OCI-LY1 (cell line): ENCODE measurements around the gene RUNX1.

Experiments used
- EZH2 ChIP-seq: fragments of 200-600 bp; sonication (generic), shearing (Covaris generic); IDR thresholded peaks from 2 replicates; pipeline ENCODE4 v1.8.0; 2017; ENCODE audit warnings: borderline replicate concordance, mixed run types, mild to moderate bottlenecking, antibody characterized with exemption, low read length, moderate library complexity, mixed read lengths
- TF ChIP-seq, protein P1 (sequence below): fragments of 200-600 bp; sonication (generic), shearing (Covaris generic); IDR thresholded peaks from 2 replicates; pipeline ENCODE4 v1.5.1; 2017; ENCODE audit warnings: mild to moderate bottlenecking, antibody characterized with exemption, low read length, moderate library complexity, mixed read lengths

DNA sequence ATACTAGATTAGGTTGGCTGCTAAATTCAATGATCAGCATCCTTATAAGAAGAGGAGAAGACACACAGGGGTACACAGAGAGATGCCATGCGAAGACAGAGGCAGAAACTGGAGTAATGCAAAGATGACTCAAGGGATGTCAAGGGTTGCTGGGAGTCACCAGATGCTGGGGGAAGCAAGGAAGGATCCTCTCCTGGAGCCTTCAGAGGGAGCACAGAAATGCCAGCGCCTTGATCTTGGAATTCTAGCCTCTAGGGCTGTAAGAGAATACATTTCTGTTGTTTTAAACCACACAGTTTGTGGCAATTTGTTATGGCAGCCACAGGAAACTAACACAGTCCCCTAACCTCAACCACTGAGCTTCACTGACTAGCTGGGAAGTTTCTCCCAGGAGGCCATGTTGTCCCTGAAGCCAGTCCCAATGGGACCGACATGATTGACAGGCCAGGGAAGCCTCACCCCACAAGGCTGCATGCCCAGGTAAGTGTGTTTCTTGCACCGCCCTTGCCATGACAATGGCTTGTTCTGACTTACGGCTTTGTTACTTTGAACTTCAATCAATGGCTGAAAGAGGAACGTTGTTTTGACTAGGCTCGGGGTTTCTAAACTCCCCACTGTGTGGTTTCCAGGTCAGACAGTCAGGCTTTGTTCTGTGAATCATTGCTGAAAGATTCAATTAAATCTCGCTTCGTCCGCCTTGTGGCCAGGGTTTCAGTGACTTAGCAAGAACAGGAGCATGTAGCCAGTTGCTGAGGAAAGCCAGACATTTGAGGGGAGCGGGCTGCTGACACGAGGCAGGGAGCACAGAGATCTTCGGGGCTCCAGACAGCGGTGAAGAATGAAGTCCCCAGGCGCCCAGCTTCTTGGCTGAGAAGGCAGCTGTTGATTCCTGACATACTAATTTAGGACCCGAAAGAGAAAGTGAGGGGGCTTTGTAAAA lies 62.3 kb downstream of the RUNX1 start:
- no peak for TF ChIP-seq EZH2
- TF ChIP-seq, protein P1, sequence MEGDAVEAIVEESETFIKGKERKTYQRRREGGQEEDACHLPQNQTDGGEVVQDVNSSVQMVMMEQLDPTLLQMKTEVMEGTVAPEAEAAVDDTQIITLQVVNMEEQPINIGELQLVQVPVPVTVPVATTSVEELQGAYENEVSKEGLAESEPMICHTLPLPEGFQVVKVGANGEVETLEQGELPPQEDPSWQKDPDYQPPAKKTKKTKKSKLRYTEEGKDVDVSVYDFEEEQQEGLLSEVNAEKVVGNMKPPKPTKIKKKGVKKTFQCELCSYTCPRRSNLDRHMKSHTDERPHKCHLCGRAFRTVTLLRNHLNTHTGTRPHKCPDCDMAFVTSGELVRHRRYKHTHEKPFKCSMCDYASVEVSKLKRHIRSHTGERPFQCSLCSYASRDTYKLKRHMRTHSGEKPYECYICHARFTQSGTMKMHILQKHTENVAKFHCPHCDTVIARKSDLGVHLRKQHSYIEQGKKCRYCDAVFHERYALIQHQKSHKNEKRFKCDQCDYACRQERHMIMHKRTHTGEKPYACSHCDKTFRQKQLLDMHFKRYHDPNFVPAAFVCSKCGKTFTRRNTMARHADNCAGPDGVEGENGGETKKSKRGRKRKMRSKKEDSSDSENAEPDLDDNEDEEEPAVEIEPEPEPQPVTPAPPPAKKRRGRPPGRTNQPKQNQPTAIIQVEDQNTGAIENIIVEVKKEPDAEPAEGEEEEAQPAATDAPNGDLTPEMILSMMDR = no peak
